ENCODE results near the gene PRR30.
"Not testable (repeated sequence)": the region's sequence is repeated elsewhere in the genome, so short reads cannot be mapped to it uniquely, and the experiment has no call there.

PRR30 gene

GRCh38 chr2:27127883-27128667, 11.1 kb downstream of the PRR30 start:
- DNase-seq: no peak

GRCh38 chr2:27126252-27126710, 12.9 kb downstream of the PRR30 start:
- no peak for DNase-seq

- no peak for DNase-seq
These were observed 14.1 kb downstream of the PRR30 start for GRCh38 chr2:27125104-27125503.

- peak; percentile 9 for DNase-seq
These were observed 15.7 kb downstream of the PRR30 start, which contains the start of gene ABHD1 for GRCh38 chr2:27123302-27124150. ABHD1 (plus strand) TSS chr2:27123815; CDS start chr2:27123949, 134 bp downstream.

- DNase-seq: no peak
These were observed 16.4 kb downstream of the PRR30 start for GRCh38 chr2:27122791-27123190.

GRCh38 chr2:27121906-27122305, 17.3 kb downstream of the PRR30 start:
- DNase-seq: no peak

- not testable (repeated sequence) for DNase-seq
These were observed 19.9 kb downstream of the PRR30 start for GRCh38 chr2:27119330-27119670.

- no peak for DNase-seq
These were observed 20.5 kb downstream of the PRR30 start, which contains the start of gene CGREF1 for GRCh38 chr2:27118525-27119329. CGREF1 (minus strand) TSS chr2:27119128; CDS start chr2:27104366, 14,762 bp downstream.

- DNase-seq: no peak
These were observed 21.1 kb downstream of the PRR30 start for GRCh38 chr2:27117995-27118524.

- no peak for DNase-seq
These were observed 23.7 kb downstream of the PRR30 start for GRCh38 chr2:27115519-27115918.

- not testable (repeated sequence) for DNase-seq
These were observed 27.7 kb downstream of the PRR30 start for GRCh38 chr2:27111392-27112078.

GRCh38 chr2:27110603-27111352, 28.4 kb downstream of the PRR30 start:
- not testable (repeated sequence) for DNase-seq

GRCh38 chr2:27109083-27109482, 30.1 kb downstream of the PRR30 start:
- no peak for DNase-seq

- DNase-seq: no peak
These were observed 31.0 kb downstream of the PRR30 start for GRCh38 chr2:27108221-27108620.

- DNase-seq: no peak
These were observed 33.2 kb downstream of the PRR30 start for GRCh38 chr2:27105981-27106380.

- DNase-seq: no peak
These were observed 36.9 kb downstream of the PRR30 start for GRCh38 chr2:27102329-27102728.

- DNase-seq: no peak
These were observed 39.2 kb downstream of the PRR30 start for GRCh38 chr2:27100036-27100435.

- no peak for DNase-seq
These were observed 39.8 kb downstream of the PRR30 start for GRCh38 chr2:27099334-27099955.

- DNase-seq: no peak
These were observed 41.9 kb downstream of the PRR30 start for GRCh38 chr2:27097341-27097740.

GRCh38 chr2:27096748-27097297, 42.4 kb downstream of the PRR30 start:
- DNase-seq: no peak
